Stimulated activated naive CD4-positive, alpha-beta T cell (primary cell): Measurements from ENCODE around the gene PCBP3.
"Not testable (repeated sequence)": the region's sequence is repeated elsewhere in the genome, so short reads cannot be mapped to it uniquely, and the experiment has no call there.

Experiments
- DNase-seq, 6 experiments: peaks; one replicate each; lab custom pipeline; 2025; lab: John Stamatoyannopoulos, UW

PCBP3 gene

DNA sequence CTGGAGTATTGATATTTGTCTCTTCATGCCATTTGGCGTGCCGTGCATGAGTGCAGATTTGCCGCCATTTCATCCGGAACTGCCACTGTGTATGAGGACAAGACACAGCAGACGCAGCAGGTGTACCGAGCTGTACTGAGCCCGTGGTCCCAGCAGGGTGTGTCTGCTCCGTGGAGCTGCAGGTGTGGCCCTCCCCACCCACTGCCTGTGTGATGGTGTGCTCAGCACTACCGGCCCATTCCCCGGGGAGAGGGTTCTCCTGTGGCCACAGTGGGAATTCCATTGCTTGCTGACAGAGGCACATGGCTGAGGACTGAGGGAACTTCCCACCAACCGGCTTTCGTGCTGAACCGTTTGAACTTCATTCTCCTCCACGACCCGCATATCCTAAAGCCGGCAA lies 303.8 kb downstream of the PCBP3 start:
- DNase-seq: no peak

DNA sequence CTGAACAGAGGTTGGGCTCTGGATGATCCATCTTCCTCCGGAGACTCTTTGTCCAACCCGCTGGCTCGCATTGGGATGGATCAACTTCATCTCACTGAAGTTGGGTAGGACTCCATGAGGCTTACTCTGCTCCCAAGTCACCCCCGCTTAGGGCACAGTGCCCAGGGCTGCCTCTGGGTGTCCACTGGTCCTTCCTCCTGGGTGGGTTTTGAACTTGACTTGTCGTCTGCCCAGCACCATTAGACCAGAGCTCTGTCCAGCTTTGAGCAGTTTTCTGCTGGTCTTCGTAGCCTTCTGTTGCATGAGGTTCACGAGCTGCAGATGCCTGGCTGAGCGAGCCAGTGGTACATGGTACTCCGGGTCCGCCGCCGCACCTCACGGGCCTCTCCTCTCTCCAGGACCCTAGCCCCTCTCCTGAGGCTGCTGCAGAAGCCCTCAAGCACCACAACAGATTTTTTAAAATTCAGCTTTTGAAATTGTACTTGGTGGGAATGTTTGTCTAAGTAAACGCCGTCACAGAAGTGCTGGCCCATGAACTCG lies 304.3 kb downstream of the PCBP3 start:
- DNase-seq: no peak

DNA sequence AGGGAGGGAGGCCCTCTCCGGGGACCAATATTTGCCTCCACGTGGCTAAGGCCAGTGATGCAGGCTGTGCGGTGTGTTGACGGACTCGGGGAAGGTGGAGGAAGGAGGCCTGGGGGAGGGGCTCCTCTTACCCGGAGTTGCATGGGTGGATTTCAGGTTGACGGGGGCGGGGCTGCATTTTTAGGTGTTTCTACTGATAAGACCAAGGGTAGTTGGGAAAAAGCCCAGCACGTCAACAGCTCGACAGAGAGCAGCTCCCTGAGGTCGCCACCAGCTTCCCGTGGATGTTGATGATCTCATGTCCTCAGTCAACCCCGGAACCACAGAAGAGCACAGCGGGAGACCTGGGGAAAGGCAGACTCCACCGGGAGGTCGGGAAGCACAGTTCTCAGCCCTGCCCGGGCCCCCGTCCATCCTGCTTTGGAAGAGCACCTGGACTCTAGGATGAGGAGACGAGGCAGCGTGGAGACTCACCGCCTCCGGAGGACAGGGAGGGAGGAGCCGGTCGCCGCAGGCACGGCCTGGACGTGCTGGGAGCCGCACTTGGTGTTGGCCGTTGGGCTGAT lies 305.1 kb downstream of the PCBP3 start:
- no peak for DNase-seq

DNA sequence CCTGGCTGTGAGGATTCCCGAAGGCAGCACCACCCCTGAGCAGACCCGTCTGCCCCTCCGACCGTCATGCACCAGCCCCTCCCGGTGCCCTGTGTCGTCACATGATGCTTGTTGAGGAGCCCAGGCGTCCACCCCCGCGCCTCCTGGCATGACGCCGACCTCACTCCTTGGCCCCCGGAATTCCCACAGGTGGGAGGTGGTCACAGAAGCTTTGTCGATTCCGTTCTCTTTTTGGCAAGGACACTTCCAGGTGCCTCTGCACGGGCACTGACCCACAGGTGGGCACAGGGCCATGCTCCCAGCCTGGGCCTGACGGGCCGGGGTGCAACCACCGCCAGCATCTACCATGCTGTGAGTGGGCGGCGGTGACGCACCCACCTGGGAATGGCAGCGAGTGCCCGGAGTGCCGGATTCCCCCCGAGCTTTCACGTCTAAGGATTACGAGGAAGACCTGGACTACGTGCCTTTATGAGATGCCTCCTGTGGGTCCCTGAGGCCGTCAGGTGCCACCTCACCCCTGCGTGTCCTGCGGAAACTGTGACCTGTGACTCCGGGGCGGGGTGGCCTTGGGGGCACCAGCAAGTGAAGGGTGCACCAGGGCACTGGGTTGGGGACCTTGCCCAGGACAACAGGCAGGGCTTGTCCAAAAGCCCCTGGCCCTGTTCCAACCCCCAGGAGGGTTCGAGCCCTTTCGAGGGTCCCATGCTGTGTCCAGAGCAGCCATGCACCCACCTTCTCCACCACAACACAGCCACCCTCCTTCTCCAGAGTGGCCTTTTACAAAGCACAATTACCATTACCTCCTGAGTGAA lies 306.6 kb downstream of the PCBP3 start:
- DNase-seq: no peak

DNA sequence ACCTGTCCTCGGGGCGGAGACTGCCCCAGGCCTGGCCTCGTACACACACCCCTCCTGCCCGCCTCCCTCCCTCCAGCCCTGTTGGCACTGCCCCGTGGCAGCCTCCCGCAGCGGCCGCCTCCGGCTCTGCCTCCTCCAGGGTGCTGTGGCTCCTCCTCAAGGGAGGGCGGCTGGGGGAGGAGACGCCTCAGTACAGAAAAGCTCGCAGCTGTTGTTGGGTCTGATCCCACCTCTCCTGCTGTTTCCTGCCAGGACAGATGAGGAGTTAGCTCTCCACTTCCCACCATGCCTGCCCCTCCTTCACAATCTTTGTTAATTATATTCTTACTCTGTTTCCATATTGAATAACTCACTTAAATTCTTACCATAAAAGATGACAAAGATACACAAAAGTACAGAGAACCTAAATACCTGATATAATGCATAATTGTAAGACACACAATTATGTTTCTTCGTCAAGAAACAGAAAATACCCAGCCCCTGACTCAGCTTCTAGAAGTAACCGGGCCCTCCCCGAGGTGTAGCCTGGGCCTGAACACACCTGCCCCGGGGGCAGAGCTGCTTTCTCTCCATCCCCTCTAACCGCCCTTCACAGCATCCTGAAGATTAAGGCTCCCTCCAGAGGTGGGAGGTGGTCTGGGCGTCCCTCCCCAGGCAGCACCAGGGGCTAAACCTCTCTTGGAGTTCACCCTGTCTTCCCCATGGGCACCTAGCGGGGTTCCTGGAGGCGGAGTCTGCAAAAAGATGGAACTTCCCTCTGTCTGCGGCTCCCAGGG lies 307.4 kb downstream of the PCBP3 start:
- DNase-seq: no peak

DNA sequence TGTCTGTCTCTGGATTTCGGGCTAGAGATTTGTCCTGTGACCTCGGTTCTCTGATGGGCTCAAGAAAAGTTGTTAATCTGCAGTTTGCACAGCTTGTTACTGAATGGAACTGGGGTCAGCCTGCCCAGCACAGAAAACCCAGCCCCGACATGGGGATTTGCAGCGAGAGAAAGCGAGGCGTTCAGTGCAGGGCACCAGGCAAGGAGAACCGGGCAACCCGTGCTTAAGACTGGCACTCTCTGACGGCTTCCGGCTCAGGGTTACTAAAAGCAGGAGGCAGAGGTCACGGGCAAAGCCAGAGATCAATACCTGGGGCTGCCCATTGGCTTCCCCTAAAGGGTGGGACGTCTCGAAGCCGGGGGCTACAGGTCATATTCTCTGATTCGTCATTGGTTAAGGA lies 308.2 kb downstream of the PCBP3 start:
- DNase-seq: no peak

DNA sequence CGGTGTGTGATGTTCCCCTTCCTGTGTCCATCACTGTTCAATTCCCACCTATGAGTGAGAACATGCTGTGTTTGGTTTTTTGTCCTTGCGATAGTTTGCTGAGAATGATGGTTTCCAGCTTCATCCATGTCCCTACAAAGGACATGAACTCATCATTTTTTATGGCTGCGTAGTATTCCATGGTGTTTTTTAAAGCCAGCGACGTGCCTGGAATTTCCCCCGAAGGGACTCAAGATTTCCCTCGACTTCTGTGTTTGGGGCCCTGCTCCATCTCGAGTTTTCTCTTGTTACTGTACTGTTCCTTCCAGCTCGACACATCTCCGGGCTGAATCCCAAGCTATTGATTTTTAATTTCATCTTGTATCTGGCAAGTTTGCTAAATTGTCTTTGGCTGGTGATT lies 309.0 kb downstream of the PCBP3 start:
- not testable (repeated sequence) for DNase-seq

DNA sequence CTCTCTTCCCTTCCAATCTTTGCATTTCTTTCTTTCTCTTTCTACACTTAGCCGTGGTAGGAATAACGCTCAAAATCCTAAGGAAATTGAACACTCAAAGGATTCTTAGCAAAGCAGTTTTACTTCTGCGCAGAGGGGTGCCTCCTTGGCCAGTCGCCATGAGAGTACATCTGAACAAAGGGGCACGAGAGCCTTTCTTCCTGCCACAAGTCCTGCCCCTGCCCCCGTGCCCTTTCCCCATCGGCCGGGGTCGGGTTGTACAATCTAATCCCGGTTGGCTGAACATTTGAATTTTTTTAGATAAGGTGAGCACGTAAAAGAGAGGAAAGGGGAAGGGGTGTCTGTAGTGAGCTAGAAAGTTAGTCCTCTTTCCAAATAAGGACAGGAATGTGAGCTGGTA lies 309.4 kb downstream of the PCBP3 start:
- DNase-seq: no peak

DNA sequence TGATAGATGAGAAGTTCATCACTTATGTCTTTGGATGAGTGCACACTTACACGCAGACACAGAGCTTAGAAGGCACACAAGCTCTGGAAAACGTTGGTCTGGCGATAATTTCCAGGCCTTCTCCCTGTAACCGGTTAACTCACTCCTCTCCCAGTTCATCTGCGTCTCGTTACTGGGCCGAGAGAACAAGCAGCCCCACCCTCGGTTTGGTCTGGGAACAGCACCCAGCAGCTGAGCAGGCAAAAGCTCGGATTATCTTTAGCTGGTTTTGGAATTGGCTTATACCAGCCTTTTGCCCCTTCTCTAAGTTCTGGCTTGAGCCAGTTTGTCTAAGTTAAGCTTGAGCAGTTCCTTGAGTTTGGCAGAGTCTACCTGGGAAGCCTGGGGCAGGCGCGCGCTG lies 310.7 kb downstream of the PCBP3 start:
- no peak for DNase-seq

DNA sequence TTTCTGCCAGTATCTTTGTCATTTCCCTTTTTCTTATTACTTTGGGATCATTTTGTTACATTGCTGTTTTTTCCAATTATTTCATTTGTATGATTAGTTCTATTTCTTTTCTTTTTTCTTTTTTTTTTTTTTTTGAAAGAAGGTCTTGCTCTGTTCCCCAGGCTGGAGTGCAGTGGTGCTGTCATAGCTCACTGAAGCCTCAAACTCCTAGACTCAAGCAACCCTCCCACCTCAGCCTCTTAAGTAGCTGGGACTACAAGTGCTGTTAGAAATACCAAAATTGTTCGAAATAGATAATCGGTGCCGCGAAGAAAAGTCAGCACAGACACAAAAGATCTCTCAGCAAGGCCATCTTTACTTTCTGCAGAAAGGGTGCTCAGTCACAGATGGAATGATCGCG lies 311.4 kb downstream of the PCBP3 start:
- DNase-seq: no peak

DNA sequence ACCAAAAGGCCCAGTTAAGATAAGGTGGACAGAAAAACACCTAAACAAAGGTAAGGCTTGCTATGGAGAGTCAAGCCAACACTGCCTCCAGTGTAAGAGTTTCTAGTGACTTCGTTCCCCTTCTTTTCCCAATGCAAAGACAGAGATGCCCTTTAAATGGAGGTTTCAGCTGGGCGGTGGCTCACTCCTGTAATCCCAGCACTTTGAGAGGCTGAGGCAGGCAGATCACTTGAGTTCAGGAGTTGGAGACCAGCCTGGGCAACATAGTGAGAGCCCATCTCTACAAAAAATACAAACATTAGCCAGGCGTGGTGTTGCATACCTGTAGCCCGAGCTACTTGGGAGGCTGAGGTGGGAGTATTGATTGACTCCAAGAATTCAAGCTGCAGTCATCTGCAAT lies 314.0 kb downstream of the PCBP3 start:
- no peak for DNase-seq

DNA sequence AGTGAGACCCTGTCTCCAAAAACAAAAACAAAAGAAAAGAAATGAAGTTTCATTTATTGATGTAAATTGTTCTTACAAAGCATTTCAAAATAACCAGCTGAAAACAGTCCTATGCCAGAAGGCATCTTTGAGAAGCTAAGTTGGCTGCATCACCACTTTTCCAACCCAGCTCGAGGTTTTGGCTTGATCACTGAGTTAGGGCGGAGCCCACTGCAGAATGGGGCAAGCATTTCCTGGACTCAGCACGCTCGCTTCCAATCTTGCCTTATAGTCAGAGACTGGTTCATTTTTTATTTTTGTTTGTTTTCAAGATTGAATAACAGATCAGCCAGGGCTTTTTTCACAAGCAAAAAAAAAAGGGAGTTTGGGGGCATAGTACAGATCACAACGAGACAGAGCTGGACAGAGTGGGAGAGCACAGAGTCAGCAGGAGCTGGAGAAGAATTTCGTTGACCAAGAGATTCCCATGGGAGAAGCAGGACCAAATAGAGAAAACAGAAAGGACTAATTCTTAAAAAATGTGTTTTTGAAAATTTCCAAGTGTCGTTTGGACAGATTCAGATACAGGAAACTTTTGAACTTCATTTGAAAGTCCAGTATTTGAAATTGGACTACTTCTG lies 314.6 kb downstream of the PCBP3 start:
- DNase-seq: no peak

DNA sequence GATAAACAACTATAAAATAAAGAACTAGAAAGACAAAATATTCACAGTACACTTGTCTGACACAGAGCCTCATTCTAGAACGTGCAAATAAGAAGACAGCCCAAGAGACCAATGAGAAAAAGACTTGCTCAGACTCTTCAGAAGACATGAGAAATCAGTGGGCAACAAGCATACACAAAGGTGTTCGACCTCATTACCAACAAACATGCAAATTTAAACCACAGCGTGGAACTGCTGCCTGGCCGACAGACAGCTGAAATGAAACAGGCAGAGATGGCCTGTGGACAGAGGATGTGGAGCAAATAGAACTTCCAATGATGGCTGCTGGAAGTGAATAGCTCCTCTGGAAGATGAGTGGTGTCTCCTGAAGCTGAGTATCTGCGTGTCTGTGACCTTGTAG lies 315.7 kb downstream of the PCBP3 start:
- no peak for DNase-seq

DNA sequence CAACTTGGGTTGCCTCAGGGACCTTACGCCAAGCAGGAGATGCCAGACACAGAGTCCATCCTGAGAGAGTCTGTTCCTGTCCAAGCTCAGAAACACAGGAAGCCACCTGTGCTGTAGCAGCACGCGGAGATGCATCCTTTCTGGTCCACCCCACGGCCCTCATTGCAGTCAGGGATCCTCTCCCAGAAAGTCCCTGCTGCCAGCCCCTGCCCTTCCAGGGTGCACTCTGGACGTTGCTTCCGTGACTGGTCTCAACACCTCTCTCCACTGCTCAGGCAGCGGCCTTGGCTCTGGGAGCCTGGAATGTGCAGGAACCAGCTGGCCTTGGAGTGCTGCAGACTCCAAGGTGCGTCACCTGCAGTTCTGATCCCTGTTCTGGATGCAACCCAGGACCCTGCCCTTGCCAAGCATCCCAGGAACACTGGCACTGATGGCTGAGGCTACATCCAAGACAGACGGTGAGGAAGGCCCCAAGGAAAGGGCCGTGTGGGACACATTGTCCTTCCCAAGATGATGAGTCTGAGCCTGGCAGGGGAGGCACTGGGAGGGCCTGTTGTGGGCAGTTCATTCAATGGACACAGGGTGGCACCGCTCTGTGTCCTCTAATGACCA lies 316.4 kb downstream of the PCBP3 start:
- DNase-seq: no peak

DNA sequence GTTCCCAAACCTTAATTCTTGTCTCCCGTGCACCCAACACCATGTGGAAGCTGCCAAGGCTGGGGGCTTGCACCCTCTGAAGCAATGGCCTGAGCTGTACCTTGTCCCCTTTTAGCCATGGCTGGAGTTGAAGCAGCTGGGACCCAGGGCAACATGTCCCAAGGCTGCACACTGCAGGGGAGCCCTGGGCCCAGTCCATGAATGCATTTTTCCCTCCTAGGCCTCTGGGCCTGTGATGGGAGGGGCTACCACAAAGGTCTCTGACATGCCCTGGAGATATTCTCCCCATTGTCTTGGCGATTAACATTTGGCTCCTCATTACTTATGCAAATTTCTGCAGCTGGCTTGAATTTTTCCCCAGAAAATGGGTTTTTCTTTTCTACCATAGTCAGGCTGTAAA lies 317.9 kb downstream of the PCBP3 start:
- DNase-seq: not testable (repeated sequence)

DNA sequence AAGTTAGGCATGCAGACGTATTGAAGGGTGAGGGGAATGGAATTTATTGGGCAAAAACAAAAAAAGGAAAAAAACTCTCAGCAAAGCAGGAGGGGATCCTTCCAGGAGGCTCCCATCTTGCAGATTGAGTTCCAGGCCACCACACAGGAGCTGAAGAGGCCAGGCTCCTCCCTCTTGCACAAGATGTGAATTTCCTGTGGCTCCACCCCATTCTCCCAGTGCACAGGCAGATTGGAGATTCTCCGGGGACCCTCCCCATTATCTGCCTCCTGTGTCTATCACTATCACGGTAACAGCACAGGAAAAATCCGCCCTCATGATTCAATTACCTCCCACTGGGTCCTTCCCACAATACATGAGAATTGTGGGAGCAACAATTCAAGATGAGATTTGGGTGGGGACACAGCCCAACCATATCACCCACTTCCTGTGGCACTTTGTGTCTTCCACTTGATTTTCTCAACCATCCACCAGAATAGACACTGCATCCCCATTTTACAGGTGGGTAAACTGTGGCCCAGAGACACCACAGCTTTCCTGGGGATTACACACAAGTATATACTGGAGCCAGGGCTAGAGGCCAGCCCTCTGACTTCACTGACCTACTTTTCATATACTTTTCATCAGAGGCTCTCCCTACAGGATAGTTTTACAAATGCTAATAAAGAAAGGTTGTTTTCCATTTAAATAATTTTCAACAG lies 319.2 kb downstream of the PCBP3 start:
- DNase-seq: no peak

DNA sequence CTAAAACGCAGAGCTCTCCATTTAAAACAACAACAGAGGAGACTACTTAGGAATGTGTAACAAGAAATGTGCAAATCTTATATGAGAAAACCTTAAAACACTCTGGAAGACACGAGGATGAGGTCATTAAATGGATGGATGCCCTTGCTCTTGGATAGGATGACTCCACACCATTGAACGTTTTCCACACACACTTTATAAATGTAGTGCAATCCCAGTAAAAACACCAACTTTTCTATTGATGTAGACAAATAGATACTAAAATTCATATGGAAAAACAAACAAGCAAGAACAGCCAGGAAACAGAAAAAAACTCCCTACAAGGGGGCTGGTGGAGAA lies 319.7 kb downstream of the PCBP3 start:
- DNase-seq: no peak

DNA sequence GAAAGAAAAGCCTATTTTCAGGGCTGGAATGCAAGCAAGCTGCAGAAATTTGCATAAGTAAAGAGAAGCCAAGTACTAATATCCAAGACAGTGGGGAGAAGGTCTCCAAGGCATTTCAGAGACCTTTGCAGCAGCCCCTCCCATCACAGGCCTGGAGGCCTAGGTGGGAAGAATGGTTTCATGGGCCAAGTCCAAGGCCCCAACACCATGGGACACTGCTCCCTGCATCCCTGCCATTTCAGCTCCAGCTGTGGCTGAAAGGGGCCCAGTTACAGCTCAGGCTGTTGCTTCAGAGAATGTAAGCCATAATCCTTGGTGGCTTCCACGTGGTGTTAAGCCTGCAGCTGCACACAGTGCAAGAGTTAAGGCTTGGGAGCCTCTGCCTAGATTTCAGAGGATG lies 321.1 kb downstream of the PCBP3 start:
- no peak for DNase-seq

DNA sequence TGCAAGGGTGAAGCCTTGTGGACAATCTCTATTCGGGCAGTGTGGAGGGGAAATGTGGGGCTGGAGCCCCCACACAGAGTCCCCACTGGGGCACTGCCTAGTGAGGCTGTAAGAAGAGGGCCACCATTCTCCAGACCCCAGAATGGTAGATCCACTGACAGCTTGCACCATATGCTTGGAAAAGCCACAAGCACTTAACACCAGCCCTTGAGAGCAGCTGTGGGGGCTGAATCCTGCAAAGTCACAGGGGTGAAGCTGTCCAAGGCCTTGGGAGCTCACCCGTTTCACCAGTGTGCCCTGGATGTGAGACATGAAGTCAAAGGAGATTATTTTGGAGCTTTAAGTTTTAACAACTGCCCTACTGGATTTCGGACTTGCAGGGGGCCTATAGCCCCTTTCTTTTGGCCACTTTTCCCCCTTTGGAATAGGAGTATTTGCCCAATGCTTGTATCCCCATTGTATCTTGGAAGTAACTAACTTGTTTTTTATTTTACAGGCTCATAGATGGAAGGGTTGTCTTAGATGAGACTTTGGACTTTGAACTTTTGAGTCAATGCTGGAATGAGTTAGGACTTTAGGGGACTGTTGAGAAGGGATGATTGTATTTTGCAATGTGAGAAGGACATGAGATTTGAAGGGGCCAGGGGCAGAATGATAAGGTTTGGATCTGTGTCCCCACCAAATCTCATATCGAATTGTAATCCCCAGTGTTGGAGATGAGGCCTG lies 321.7 kb downstream of the PCBP3 start:
- no peak for DNase-seq

DNA sequence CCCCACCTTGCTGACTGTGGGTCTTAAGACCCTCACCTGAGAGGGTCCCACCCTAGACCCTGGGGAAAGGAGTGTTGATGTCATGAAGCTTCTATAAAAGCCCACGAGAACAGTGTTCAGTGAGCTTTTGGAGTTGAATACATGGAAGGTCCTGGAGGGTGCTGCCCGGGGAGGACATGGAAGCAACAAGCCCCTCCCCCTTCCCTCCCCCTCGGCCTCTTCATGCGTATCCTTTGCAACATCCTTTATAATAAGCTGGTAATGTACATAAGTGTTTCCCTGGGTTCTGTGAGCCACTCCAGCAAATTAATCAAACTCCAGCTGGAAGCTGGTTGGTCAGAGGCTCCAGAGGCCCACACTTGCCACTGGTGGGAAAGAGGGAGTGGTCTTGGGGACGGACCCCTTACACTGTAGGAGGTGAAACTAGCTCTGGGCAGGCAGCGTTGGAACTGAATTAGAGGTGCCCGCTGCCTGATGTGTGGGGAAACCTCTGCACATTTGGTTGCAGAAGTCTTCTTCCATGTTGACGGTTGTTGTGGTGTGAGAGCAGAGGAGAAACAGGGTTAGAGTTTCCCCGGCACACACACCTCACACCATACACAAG lies 323.4 kb downstream of the PCBP3 start:
- no peak for DNase-seq
